NCI-H460 (cell line): Measurements from ENCODE around the gene TBC1D8B. TPM values are rescaled to one million over a fixed set of nuclear protein-coding genes. Genes with fewer than 3 reads are reported as not detected.
A peak's percentile ranks its signal among the peaks of the same experiment; 100 is the strongest.
"Not testable (repeated sequence)": the region's sequence is repeated elsewhere in the genome, so short reads cannot be mapped to it uniquely, and the experiment has no call there.

Experiments used
- DNase-seq: peaks from one replicate; pipeline ENCODE4 v3.0.0-alpha.2; 2016; ENCODE audit warnings: low read depth; ENCODE audit errors: extremely low read depth
- polyA plus RNA-seq: library from polyadenylated mRNA; depleted of rRNA; stranded (reverse); fragments of >200 nt; gene quantifications from 2 replicates; pipeline ENCODE4 v1.2.3, GENCODE V29; 2014; cell fraction: nucleus; rRNA removed
- total RNA-seq: library from RNA; depleted of rRNA; stranded (reverse); fragments of >200 nt; shearing (Covaris generic); gene quantifications from 2 replicates; pipeline ENCODE4 v1.2.3, GENCODE V29; 2014; rRNA removed

The TBC1D8B gene
- total RNA-seq: 3.0 and 3.6 TPM in 2 replicates
- 0.14 and 1.3 TPM in 2 replicates for polyA plus RNA-seq

GRCh38 chrX:106802388-106803275 lies at the start of gene TBC1D8B:
Gene TBC1D8B (plus strand): TSS chrX:106802673. CDS start chrX:106802854, 181 bp downstream.
- peak; percentile 92 for DNase-seq

GRCh38 chrX:106769288-106769687 lies 33.2 kb upstream of the TBC1D8B start:
- DNase-seq: not testable (repeated sequence)

GRCh38 chrX:106774981-106775380 lies 27.5 kb upstream of the TBC1D8B start:
- DNase-seq: no peak

GRCh38 chrX:106780264-106780663 lies 22.2 kb upstream of the TBC1D8B start:
- no peak for DNase-seq

GRCh38 chrX:106780664-106781377 lies 21.7 kb upstream of the TBC1D8B start:
- DNase-seq: no peak

GRCh38 chrX:106783716-106784115 lies 18.8 kb upstream of the TBC1D8B start:
- DNase-seq: no peak

- DNase-seq: peak; percentile 2
Measured at GRCh38 chrX:106791495-106791894, 11.0 kb upstream of the TBC1D8B start.

- no peak for DNase-seq
Measured at GRCh38 chrX:106802063-106802387, 448 bp upstream of the TBC1D8B start.

- no peak for DNase-seq
Measured at GRCh38 chrX:106811131-106811910, 8.8 kb downstream of the TBC1D8B start.

GRCh38 chrX:106812930-106813329 lies 10.5 kb downstream of the TBC1D8B start:
- DNase-seq: not testable (repeated sequence)

GRCh38 chrX:106814093-106814492 lies 11.6 kb downstream of the TBC1D8B start:
- DNase-seq: not testable (repeated sequence)

GRCh38 chrX:106862972-106863688 lies 60.7 kb downstream of the TBC1D8B start:
- DNase-seq: peak; percentile 19

- DNase-seq: no peak
Measured at GRCh38 chrX:106863697-106864096, 61.2 kb downstream of the TBC1D8B start.

- not testable (repeated sequence) for DNase-seq
Measured at GRCh38 chrX:106872796-106873195, 70.3 kb downstream of the TBC1D8B start.

GRCh38 chrX:106874075-106874474 lies 71.6 kb downstream of the TBC1D8B start:
- DNase-seq: peak; percentile 19

- DNase-seq: no peak
Measured at GRCh38 chrX:106875151-106875550, 72.7 kb downstream of the TBC1D8B start.

GRCh38 chrX:106889468-106889867 lies 87.0 kb downstream of the TBC1D8B start:
- DNase-seq: no peak

GRCh38 chrX:106891762-106892460 lies 89.4 kb downstream of the TBC1D8B start:
- no peak for DNase-seq

GRCh38 chrX:106894392-106894909 lies 92.0 kb downstream of the TBC1D8B start:
- DNase-seq: peak; percentile 77
